Activated CD8-positive, alpha-beta memory T cell treated with anti-CD3 and anti-CD28 coated beads for 36 hours (primary cell): ENCODE measurements around the gene FBXW8. TPM values are rescaled to one million over a fixed set of nuclear protein-coding genes. Genes with fewer than 3 reads are reported as not detected.

Experiments used
- CTCF ChIA-PET: fragments of 350-600 bp; sonication (Branson Sonifier 250); formaldehyde crosslinking; loops from one replicate; lab custom pipeline; 2021; ENCODE audit warnings: antibody characterized with exemption; lab: Charles Lee
- POLR2A ChIA-PET: fragments of 350-600 bp; sonication (Branson Sonifier 250); formaldehyde crosslinking; loops from one replicate; lab custom pipeline; 2021; ENCODE audit warnings: antibody characterized with exemption; lab: Charles Lee
- total RNA-seq, 2 experiments: library from RNA; stranded (reverse); gene quantifications; one replicate each; pipeline ENCODE4 v1.2.3, GENCODE V29; 2021

The FBXW8 gene
- total RNA-seq, 2 experiments from 2014 or later, result 7.6 to 9.1 TPM

DNA sequence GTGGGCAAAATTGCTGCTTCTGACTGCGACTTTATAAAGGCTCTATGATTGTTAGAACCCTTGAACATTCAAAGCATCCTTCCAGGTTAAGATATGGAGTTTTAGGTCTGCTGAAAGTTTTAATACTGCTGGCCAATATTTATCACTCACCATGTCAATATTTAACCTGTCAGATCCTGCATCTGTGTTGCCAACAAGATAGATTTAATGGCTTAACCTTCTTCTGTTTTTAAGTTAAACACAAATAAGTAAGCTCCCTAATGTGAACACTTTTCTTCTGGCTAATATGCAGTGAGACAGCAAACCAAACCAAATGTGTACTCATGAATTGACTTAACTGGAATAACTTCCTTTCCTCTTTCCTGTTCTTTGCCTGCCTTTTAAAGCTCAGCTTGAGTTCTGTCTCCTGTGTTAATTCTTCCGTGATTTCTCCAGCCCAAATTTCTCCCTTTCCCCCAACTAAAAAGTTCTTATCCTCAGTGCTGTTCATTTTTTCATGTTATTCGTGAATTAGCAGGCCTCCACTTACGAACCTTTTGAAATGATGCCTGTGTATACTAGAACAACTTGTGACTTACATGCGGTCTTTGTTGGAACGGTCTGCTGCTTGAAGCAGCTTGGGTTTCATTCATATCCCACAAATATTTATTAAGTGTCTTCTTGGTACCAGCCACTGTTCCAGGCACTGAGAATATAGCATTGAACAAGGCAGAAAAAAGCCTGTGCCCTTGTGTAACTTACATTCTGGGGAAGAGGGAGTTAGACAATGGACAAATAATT lies 9.1 kb downstream of the FBXW8 start:
- POLR2A ChIA-PET, result no interaction called here
- CTCF ChIA-PET, result interaction anchor here (0.9 kb wide), 1 partner anchor 200 kb away, joined by 3 read pairs; no protein-coding TSS in a partner anchor

GRCh38 chr12:116920939-116921338 lies 10.2 kb downstream of the FBXW8 start:
- ChIA-PET POLR2A (no interaction called here), CTCF (no interaction called here)

DNA sequence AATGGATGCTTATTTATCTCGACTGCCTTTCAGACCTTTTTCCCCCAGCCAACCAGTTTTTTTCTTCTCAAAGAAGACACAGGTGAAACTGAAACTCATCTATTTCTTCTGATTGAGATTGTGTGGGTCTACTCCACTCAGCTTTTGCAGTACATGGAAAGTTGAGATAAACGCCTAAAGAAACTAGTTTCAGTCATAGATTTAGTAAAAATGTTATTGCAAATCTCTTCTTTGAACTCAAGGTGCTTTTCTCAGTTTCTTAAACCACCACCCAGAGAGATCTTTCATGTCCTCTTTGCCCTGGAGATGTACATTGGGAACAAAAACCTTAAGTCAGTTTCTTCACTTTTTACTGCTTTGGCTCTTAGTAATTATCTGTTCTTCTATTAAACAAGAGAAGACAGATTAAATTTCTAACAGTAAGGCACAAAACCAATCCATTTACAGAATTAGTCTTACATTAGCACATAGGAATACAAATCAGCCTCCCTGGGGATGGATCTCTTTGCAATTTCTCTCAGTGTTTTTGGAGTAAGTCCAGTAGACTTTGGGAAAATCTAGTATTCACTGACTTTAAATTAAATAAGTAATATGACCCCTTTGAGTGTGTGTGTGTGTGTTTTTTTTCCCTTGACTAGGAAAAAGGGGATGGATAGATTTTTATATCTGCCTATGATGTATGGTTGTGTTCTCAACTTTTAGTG lies 11.6 kb downstream of the FBXW8 start:
- ChIA-PET POLR2A (no interaction called here), CTCF (no interaction called here)

GRCh38 chr12:116924558-116925453 lies 14.1 kb downstream of the FBXW8 start:
- ChIA-PET POLR2A (interaction anchor here (0.7 to 1.4 kb wide), 3 partner anchors 24 to 816 kb away, joined by 3 to 4 read pairs (median 3); no protein-coding TSS in a partner anchor), CTCF (interaction anchor here (1.5 kb wide), 1 partner anchor 24 kb away, joined by 4 read pairs; no protein-coding TSS in a partner anchor)

DNA sequence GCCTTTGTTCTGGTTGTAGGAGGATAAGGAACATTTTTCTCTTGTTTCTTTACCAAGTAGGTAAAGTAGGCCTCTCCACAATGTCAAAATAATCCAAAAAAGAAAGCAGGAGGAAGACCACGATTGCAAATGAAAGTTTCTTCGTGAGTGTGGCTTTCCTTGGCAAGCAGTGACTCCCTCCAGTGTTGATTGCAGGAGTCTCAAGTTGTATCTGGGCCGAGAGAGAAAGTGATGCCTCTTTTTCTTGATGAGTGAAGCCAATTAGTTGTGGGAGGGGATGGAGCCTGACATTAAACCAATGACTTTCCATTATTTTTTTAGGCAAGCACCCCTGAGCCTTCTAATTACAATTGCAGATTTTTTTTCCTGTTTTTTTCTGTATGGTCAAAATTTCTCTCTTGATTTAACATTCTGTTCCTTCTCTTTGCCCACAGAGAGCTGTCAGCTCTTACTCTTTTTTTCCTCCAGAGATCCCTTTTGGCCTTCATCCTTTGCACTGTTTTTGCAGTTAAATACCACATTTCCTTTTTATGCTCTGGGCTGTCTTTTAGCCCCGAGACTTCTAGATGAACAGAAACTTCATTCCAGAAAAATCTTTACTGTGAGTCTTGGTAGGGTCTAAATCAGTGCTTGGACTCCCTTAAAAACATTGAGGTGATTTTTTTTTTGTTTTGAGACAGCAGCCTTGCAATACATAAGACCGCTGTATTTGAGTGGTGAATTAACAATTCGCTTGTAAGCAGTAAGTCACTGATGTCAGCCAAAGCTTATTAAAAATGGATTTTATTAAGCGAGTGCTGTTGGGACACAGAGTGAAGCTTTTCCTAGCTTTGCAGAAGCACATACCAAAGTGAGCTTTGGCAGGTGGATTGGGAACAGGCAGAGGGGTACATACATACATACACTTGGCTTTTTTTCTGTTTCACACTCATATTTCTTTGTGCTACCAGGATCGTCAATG lies 15.8 kb downstream of the FBXW8 start:
- CTCF ChIA-PET, result interaction anchor here (0.5 kb wide), 1 partner anchor 40 kb away, joined by 4 read pairs; no protein-coding TSS in a partner anchor
- POLR2A ChIA-PET, result no interaction called here

DNA sequence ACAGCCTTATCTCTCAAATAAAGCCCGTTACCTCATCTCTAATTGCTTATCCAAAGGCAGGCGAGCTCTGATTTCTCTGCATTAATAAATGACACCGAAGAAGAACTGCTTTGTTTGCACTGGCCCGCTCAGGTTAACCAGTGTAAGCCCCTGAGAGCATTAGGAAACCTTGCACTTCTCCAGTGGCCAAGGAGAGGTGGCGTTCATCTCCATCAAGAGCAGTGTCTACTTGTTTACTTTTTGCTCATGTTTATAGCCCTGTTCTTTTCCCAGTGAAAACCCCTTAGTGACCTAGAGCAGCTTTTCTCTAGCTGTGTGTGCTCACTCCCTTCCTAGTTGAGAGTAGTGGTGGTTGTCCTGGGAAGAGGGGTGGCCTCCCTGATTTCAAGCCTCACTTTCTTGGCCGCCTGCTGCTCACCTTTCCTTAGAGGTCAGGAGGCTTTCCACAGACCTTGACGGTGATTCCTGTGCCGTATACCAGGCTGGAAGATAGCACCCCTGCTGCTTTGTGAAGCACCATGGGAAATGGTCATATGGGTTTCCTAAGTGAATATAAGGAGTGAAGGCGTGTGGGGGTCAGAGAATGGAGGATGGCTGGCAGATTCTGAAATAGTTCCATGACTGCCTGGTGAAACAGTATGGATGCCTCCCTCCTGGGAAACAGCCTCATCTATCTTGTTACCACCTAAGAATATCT lies 16.6 kb downstream of the FBXW8 start:
- CTCF ChIA-PET, result interaction anchor here (0.5 kb wide), 1 partner anchor 41 kb away, joined by 4 read pairs; no protein-coding TSS in a partner anchor
- POLR2A ChIA-PET, result no interaction called here

DNA sequence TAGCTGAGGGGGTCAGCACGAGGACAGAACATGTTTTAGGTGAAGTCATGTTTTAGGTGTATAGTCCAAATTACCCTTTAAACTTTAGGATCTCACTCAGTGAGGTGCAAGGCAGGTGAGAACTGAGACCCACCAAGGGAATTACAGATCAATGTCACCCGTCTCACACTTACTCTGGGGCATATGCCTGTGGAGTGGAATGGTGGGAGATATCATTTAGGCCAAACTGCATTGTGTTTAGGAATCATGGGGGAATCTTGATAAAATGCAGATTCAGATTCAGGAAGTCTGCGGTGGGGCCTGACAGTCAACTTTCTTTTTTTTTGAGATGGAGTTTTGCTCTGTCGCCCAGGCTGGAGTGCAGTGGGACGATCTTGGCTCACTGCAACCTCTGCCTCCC lies 17.8 kb downstream of the FBXW8 start:
- CTCF ChIA-PET, result interaction anchor here (1.4 kb wide), 1 partner anchor 12 kb away, joined by 3 read pairs; no protein-coding TSS in a partner anchor
- POLR2A ChIA-PET, result no interaction called here

- POLR2A ChIA-PET, result no interaction called here
- CTCF ChIA-PET, result no interaction called here
These were observed 19.1 kb downstream of the FBXW8 start for GRCh38 chr12:116929885-116930284.

- POLR2A ChIA-PET, result no interaction called here
These were observed 20.9 kb downstream of the FBXW8 start for GRCh38 chr12:116931665-116932064.

DNA sequence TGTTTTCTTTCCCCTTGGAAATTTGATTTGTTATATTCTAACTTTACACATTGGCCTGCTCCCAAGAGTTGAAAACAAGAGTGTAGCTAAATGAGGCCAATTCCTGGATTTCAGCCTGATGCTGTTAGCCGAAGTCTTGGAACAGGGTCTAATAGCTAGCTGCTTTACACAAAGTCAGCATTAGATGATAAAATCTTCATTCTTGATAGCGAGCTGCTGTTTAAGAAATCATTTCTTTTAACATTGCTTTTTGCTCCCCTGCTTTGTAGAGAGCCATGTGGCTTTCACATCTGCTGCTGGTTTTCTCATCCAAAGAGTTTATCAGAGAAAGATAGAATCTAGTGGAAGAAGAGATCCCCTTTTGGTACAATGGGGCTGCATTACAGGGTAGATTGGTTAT lies 22.3 kb downstream of the FBXW8 start:
- ChIA-PET CTCF (no interaction called here), POLR2A (no interaction called here)

More at GRCh38 chr12:116931665-116932064, 20.9 kb downstream of the FBXW8 start:
- CTCF ChIA-PET, result interaction anchor here (0.6 to 1.2 kb wide), 2 partner anchors 19 to 27 kb away, joined by 3 read pairs; no protein-coding TSS in a partner anchor

DNA sequence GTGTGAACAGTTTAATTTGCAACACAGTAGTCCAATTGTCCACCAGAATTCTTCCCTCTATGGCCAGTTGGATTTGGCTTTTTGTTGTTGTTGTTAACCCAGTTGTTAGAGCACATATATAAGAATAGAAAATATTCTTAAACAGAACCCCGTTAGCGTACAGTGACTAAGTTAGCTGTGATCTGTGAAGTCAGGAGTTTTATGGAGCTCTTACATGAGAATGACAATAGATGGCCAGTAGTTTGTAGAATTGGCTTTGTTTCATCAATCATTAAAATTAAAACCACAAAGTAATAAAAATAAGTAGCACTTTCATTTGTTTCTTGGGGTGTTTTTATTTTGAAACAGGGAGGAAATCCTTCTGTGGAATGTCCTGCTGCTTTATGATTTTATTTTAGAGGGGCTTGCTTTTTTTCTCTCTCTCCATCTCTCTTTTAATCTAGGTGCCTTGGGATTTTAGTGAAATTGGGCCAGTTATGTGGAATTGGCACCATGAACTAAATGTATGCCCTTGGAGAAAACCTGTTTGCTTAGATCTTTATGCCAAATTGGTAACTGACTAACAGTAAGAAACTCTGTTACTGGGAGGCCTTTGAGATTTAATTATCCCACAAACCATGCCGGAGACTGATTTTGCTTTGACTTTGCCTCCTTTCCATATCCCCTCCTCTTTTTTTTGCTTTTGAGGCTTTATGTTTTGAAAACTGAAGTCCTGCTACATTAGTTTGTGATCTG lies 22.9 kb downstream of the FBXW8 start:
- ChIA-PET CTCF (no interaction called here), POLR2A (no interaction called here)

GRCh38 chr12:116934908-116935705 lies 24.4 kb downstream of the FBXW8 start:
- CTCF ChIA-PET, result interaction anchor here (1.1 kb wide), 1 partner anchor 231 kb away, joined by 3 read pairs; no protein-coding TSS in a partner anchor
- POLR2A ChIA-PET, result no interaction called here

DNA sequence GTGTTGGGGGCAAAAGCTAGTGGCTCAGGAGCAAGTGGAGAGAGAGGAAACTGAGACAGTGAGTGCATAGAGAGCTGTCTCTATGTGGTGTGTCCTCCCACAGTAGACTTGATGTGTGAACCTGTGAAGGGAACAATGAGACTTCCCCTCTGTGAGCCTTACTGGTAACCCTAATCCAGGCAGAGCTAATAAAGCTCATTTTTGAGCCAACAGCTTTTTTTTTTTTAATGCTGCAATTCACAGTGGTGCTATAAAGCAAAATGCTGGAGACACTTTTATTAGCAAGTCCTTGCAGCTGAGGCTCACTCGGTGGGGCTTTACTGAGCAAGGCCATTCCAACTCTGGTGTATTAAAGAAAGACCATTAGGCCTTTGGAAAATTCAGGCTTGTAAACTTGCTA lies 26.9 kb downstream of the FBXW8 start:
- CTCF ChIA-PET, result no interaction called here

GRCh38 chr12:116939734-116940133 lies 29.0 kb downstream of the FBXW8 start:
- POLR2A ChIA-PET, result no interaction called here
- CTCF ChIA-PET, result no interaction called here

More for the DNA sequence above, 26.9 kb downstream of the FBXW8 start:
- POLR2A ChIA-PET, result no interaction called here

DNA sequence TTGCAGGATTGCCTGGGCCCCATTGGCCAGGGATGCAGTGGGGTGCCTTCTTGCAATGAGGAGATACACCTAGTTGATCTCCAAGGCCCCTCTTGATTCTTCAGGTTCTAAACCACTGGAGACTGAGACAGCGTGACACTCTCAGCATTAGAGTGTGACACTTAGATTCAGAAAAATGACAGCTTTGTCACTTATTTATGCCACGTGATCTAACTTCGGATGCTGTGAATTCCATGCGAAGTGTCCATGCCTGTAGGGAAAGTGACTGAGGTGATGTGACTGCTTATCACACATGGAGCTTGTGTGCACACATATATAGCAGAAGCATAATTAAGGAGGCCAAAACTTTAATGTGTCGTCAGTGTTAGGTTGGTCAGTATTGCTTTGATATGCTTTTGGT lies 30.4 kb downstream of the FBXW8 start:
- CTCF ChIA-PET, result no interaction called here

More for the DNA sequence above, 30.4 kb downstream of the FBXW8 start:
- POLR2A ChIA-PET, result no interaction called here
